H9 (cell line): Measurements from ENCODE around the gene GLRA3. TPM values are rescaled to one million over a fixed set of nuclear protein-coding genes. Genes with fewer than 3 reads are reported as not detected.

Source experiments
- DNase-seq: peaks from one replicate; pipeline ENCODE4 v3.0.0-alpha.2; 2017
- H2AFZ ChIP-seq: one replicate; pipeline ENCODE4 v1.6.1; 2013; ENCODE audit warnings: mild to moderate bottlenecking, low read length, control low read depth, moderate library complexity
- H2AK5ac ChIP-seq: 2 replicates; pipeline ENCODE4 v1.6.1; 2013; ENCODE audit warnings: low read length, control low read depth, mixed read lengths; ENCODE audit not compliant: insufficient read length
- H2BK120ac ChIP-seq: one replicate; pipeline ENCODE4 v1.6.1; 2013; ENCODE audit warnings: low read depth, mild to moderate bottlenecking, low read length, control low read depth, inconsistent platforms; ENCODE audit not compliant: poor library complexity, severe bottlenecking
- H2BK12ac ChIP-seq: 2 replicates; pipeline ENCODE4 v1.6.1; 2013; ENCODE audit warnings: low read length, control low read depth, mixed read lengths, low read depth; ENCODE audit not compliant: insufficient read length
- H2BK15ac ChIP-seq: 2 replicates; pipeline ENCODE4 v1.6.1; 2013; ENCODE audit warnings: low read depth, low read length, control low read depth
- H2BK20ac ChIP-seq: one replicate; pipeline ENCODE4 v1.6.1; 2013; ENCODE audit warnings: low read depth, mild to moderate bottlenecking, low read length, control low read depth, inconsistent platforms; ENCODE audit not compliant: poor library complexity, severe bottlenecking
- H2BK5ac ChIP-seq: 2 replicates; pipeline ENCODE4 v1.6.1; 2013; ENCODE audit warnings: low read length, control low read depth, mixed read lengths; ENCODE audit not compliant: insufficient read length
- H3K14ac ChIP-seq: 2 replicates; pipeline ENCODE4 v1.6.1; 2013; ENCODE audit warnings: low read length, control low read depth; ENCODE audit not compliant: insufficient read depth
- H3K18ac ChIP-seq: 2 replicates; pipeline ENCODE4 v1.6.1; 2013; ENCODE audit warnings: low read depth, mild to moderate bottlenecking, mixed read lengths, low read length, control low read depth; ENCODE audit not compliant: insufficient read length
- H3K23ac ChIP-seq: 2 replicates; pipeline ENCODE4 v1.6.1; 2013; ENCODE audit warnings: low read length, control low read depth, mixed read lengths, low read depth; ENCODE audit not compliant: insufficient read length
- H3K23me2 ChIP-seq: 2 replicates; pipeline ENCODE4 v1.6.1; 2013; ENCODE audit warnings: low read depth, mild to moderate bottlenecking, mixed read lengths, low read length, control low read depth; ENCODE audit not compliant: insufficient read length, poor library complexity, severe bottlenecking
- H3K27ac ChIP-seq: 2 replicates; pipeline ENCODE4 v1.5.1; 2013; ENCODE audit warnings: low read length, control low read depth, mixed read lengths, low read depth; ENCODE audit not compliant: insufficient read length
- H3K27me3 ChIP-seq: 2 replicates; pipeline ENCODE4 v1.6.1; 2013; ENCODE audit warnings: low read length, control low read depth, inconsistent platforms; ENCODE audit not compliant: insufficient read depth
- H3K4ac ChIP-seq: 2 replicates; pipeline ENCODE4 v1.6.1; 2013; ENCODE audit warnings: low read depth, mild to moderate bottlenecking, control low read depth, inconsistent platforms, low read length, moderate library complexity
- H3K4me1 ChIP-seq: 2 replicates; pipeline ENCODE4 v1.6.1; 2013; ENCODE audit warnings: low read length, control low read depth, inconsistent platforms; ENCODE audit not compliant: insufficient read depth
- H3K4me2 ChIP-seq: 2 replicates; pipeline ENCODE4 v1.6.1; 2013; ENCODE audit warnings: low read length, control low read depth, mixed read lengths; ENCODE audit not compliant: insufficient read length, insufficient read depth
- H3K56ac ChIP-seq: 2 replicates; pipeline ENCODE4 v1.6.1; 2013; ENCODE audit warnings: low read depth, mild to moderate bottlenecking, mixed read lengths, low read length, control low read depth; ENCODE audit not compliant: insufficient read length
- H3K79me1 ChIP-seq: 2 replicates; pipeline ENCODE4 v1.6.1; 2013; ENCODE audit warnings: low read depth, mild to moderate bottlenecking, moderate library complexity, low read length, control low read depth, inconsistent platforms; ENCODE audit not compliant: insufficient read depth, poor library complexity, severe bottlenecking
- H3K79me2 ChIP-seq: 2 replicates; pipeline ENCODE4 v1.6.1; 2013; ENCODE audit warnings: low read length, control low read depth, inconsistent platforms; ENCODE audit not compliant: insufficient read depth
- H3K9ac ChIP-seq: 2 replicates; pipeline ENCODE4 v1.6.1; 2013; ENCODE audit warnings: low read length, control low read depth, mixed read lengths; ENCODE audit not compliant: insufficient read length; ENCODE audit errors: extremely low read depth
- H3K9me3 ChIP-seq: one replicate; pipeline ENCODE4 v1.6.1; 2013; ENCODE audit warnings: low read depth, low read length, inconsistent platforms; ENCODE audit not compliant: control insufficient read depth
- H3T11ph ChIP-seq: one replicate; pipeline ENCODE4 v1.6.1; 2013; ENCODE audit warnings: mild to moderate bottlenecking, low read length, control low read depth, inconsistent platforms
- H4K20me1 ChIP-seq: one replicate; pipeline ENCODE4 v1.6.1; 2013; ENCODE audit not compliant: control insufficient read depth, insufficient read length, insufficient read depth
- H4K5ac ChIP-seq: 2 replicates; pipeline ENCODE4 v1.6.1; 2013; ENCODE audit warnings: low read depth, mild to moderate bottlenecking, mixed read lengths, low read length, control low read depth; ENCODE audit not compliant: insufficient read length
- H4K8ac ChIP-seq: replicated peaks from 2 replicates; pipeline ENCODE4 v1.6.1; 2013; ENCODE audit warnings: low read length, control low read depth, mixed read lengths, low read depth; ENCODE audit not compliant: insufficient read length
- H4K91ac ChIP-seq: 2 replicates; pipeline ENCODE4 v1.6.1; 2013; ENCODE audit warnings: low read depth, mild to moderate bottlenecking, moderate library complexity, mixed read lengths, low read length, control low read depth; ENCODE audit not compliant: insufficient read length
- H3K27ac Mint-ChIP-seq, 3 experiments: 2 replicates in 2 of 3; 3 replicates in 1 of 3; pipeline ENCODE4 v1.8.0; 2020 to 2021; ENCODE audit warnings: mixed read lengths in 3 of 3, mild to moderate bottlenecking in 1 of 3, moderate library complexity in 1 of 3
- H3K27me3 Mint-ChIP-seq: 2 replicates; pipeline ENCODE4 v1.8.0; 2021; ENCODE audit warnings: low read depth, mild to moderate bottlenecking, moderate library complexity, mixed read lengths
- H3K36me3 Mint-ChIP-seq, 3 experiments: 2 replicates in 2 of 3; 3 replicates in 1 of 3; pipeline ENCODE4 v1.8.0; 2020 to 2021; ENCODE audit warnings: low read depth in 3 of 3, mixed read lengths in 3 of 3; ENCODE audit not compliant: insufficient read depth in 1 of 3
- H3K4me1 Mint-ChIP-seq, 2 experiments: 2 replicates each; pipeline ENCODE4 v1.8.0; 2020; ENCODE audit warnings: mixed read lengths in 2 of 2
- H3K4me3 Mint-ChIP-seq, 2 experiments: 2 replicates in 1 of 2; 3 replicates in 1 of 2; pipeline ENCODE4 v1.8.0; 2020 to 2021; ENCODE audit warnings: mild to moderate bottlenecking in 2 of 2, mixed read lengths in 2 of 2, moderate library complexity in 1 of 2
- H3K9me3 Mint-ChIP-seq, 2 experiments: 2 replicates in 1 of 2; 3 replicates in 1 of 2; pipeline ENCODE4 v1.8.0; 2020; ENCODE audit warnings: mild to moderate bottlenecking in 2 of 2, mixed read lengths in 2 of 2, moderate library complexity in 1 of 2
- CTCF ChIP-seq: fragments of 200-600 bp; sonication (generic); conservative IDR thresholded peaks from 3 replicates; pipeline ENCODE4 v1.8.0; 2021; ENCODE audit warnings: antibody characterized with exemption, mild to moderate bottlenecking
- whole genome bisulfite sequencing: extraction: QIAGEN DNeasy Blood & Tissue Kit; methylation state at CpG from one replicate; pipeline ENCODE4 v1.1.7; 2013; ENCODE audit warnings: missing lambda C conversion rate, low lambda C conversion rate, mixed read lengths; ENCODE audit not compliant: insufficient read length; ENCODE audit errors: extremely low coverage; 5-methylcytosine and 5-hydroxymethylcytosine counted together
- total RNA-seq: library from RNA; stranded (reverse); gene quantifications from 2 replicates; pipeline ENCODE4 v1.2.1, GENCODE V29; 2021

The GLRA3 gene
- total RNA-seq, 1 experiment from 2014 or later = 0.09 TPM

DNA sequence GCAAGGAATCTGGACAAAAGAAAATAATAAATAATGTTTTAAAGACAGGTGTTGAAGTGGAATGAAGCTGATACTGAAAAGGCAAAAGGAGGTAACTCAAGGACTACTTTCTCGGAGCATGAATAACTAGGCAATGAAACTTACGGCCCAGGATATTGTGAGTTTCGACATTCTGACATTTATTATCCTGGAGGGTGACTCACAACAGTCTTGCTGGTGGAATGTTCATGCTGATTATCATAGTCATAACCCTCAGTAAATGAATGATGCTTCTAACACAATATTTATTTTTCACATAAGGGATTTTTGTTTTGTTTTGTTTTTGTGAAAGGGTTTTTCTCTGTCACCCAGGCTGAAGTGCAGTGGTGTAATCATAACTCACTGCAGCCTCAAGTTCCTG, 159.8 kb downstream of the GLRA3 start:
- Histone ChIP-seq H2BK12ac (no peak overlapping the region), H3K79me1 (no peaks in the 10 kb centered on the region), H2BK15ac (no peak overlapping the region), H3K23me2 (no peaks in the 10 kb centered on the region), H3K9ac (no peak overlapping the region), H3K18ac (no peak overlapping the region), H2AFZ (no peak overlapping the region), H2BK120ac (no peak overlapping the region), H3K4me1 (no peaks in the 10 kb centered on the region; the same call in 1 of the 2 replicates), H4K5ac (no peak overlapping the region), H3K27ac (no peak overlapping the region), H3K56ac (no peak overlapping the region), H3K9me3 (no peaks in the 10 kb centered on the region), H3K23ac (no peak overlapping the region), H3K79me2 (no peaks in the 10 kb centered on the region), H3K4me2 (no peak overlapping the region), H3K4ac (no peak overlapping the region), H3K14ac (no peak overlapping the region), H2BK20ac (no peak overlapping the region), H3T11ph (no peak overlapping the region), H2AK5ac (no peak overlapping the region), H4K20me1 (no peaks in the 10 kb centered on the region), H3K27me3 (no peaks in the 10 kb centered on the region), H4K8ac (no peak overlapping the region), H2BK5ac (no peak overlapping the region), H4K91ac (no peak overlapping the region)
- Mint-ChIP-seq H3K4me1 (peaks cover 10 to 13% of the 10 kb centered on the region in 2 experiments), H3K9me3 (no peaks in the 10 kb centered on the region), H3K36me3 (no peaks in the 10 kb centered on the region), H3K27ac (no peak overlapping the region), H3K4me3 (no peak overlapping the region), H3K27me3 (no peaks in the 10 kb centered on the region)
- no peak for DNase-seq
- TF ChIP-seq CTCF = no peak
- WGBS = no CpG with 5 or more reads among the region's 3 CpGs
